ENCODE measurements around the gene MYO1E. TPM values are rescaled to one million over a fixed set of nuclear protein-coding genes. Genes with fewer than 3 reads are reported as not detected.
"Not testable (repeated sequence)": the region's sequence is repeated elsewhere in the genome, so short reads cannot be mapped to it uniquely, and the experiment has no call there.

Gene MYO1E
- total RNA-seq, 4 donors from 2014 or later: 49.7 to 135 (median 82.2) TPM

DNA sequence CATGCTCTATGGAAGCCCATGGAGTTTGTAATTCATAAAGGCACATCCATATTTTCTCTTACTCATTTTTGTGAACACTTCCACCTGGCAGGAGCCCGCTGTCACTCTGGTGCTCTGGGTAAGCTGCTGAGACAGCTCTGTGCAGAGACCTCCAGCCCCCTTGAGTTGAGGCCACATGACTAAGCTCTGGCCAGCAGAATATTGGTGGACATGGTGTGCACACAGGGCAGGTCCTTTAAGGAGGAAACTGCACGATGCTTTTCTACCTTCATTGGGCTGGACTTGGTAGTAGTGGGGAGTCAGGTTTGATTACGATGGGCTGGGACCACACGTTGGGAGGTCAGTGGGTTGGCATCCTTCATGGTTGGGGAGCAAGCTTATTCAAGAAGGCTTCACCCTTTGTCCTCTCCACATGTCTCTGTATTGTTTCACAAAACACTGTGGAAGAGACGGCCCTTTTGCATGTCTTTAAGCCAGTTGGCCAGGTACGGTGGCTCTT is 238.7 kb downstream of the MYO1E start:
- H3K4me3 ChIP-seq: no peak overlapping the region
- intact Hi-C loops (cut with DNase I): no loop called here
- H3K27me3 ChIP-seq: no peaks in the 10 kb centered on the region
- no peak overlapping the region for H3K27ac ChIP-seq
- no peaks in the 10 kb centered on the region for H3K4me1 ChIP-seq
- H3K36me3 ChIP-seq: peaks cover 15 to 83% (median 22%) of the 10 kb centered on the region in 3 donors
- peaks cover 0 to 6% (median 0%) of the 10 kb centered on the region in 3 donors for H3K9me3 ChIP-seq
- TF ChIP-seq, protein P1, sequence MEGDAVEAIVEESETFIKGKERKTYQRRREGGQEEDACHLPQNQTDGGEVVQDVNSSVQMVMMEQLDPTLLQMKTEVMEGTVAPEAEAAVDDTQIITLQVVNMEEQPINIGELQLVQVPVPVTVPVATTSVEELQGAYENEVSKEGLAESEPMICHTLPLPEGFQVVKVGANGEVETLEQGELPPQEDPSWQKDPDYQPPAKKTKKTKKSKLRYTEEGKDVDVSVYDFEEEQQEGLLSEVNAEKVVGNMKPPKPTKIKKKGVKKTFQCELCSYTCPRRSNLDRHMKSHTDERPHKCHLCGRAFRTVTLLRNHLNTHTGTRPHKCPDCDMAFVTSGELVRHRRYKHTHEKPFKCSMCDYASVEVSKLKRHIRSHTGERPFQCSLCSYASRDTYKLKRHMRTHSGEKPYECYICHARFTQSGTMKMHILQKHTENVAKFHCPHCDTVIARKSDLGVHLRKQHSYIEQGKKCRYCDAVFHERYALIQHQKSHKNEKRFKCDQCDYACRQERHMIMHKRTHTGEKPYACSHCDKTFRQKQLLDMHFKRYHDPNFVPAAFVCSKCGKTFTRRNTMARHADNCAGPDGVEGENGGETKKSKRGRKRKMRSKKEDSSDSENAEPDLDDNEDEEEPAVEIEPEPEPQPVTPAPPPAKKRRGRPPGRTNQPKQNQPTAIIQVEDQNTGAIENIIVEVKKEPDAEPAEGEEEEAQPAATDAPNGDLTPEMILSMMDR (IDR thresholded peaks at IDR 0.05): no peak
- no peak for TF ChIP-seq POLR2A (IDR thresholded peaks at IDR 0.05)
- no peak for DNase-seq
- 95 to 96% methylated on average over 5 to 6 of the region's 6 CpGs for WGBS, 2 donors

DNA sequence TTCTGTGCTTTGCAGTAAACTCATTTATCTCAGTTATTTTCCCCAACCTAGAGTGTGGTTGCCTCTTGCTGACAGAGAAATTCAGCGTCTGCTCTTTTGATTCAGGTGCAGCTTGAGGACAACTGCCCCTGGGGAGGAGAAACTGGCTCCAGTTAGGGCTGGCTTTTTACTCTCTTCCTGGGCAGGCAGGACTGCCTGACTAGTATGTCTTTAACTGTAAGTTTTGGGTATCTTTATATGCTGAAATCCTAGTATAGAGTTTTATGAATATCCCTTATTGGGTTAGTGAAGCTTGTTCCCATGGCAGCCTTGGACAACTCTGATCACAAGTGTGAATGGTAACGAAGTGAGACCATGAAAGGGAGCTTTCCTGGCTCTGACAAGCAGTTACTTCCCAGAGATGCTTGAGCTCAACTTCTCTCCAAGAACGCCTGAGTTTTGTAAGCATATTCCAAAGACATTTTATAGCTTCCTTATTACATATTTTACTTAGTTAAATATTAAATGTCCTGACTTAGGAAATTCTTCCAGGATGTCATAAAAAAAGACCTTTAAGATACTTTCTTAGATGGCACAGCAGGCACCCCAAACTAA is 240.6 kb downstream of the MYO1E start:
- H3K9me3 ChIP-seq: peaks cover 0 to 6% (median 0%) of the 10 kb centered on the region in 3 donors
- no peak for DNase-seq
- intact Hi-C loops (cut with DNase I): no loop called here
- no peak overlapping the region for H3K4me3 ChIP-seq
- TF ChIP-seq POLR2A (IDR thresholded peaks at IDR 0.05): no peak
- TF ChIP-seq, protein P1 (IDR thresholded peaks at IDR 0.05): no peak
- H3K27ac ChIP-seq: no peak overlapping the region
- H3K4me1 ChIP-seq: no peaks in the 10 kb centered on the region
- H3K27me3 ChIP-seq: no peaks in the 10 kb centered on the region
- 85 to 92% methylated on average over 3 of the region's 3 CpGs for WGBS, 2 donors
- peaks cover 11 to 64% (median 20%) of the 10 kb centered on the region in 3 donors for H3K36me3 ChIP-seq

DNA sequence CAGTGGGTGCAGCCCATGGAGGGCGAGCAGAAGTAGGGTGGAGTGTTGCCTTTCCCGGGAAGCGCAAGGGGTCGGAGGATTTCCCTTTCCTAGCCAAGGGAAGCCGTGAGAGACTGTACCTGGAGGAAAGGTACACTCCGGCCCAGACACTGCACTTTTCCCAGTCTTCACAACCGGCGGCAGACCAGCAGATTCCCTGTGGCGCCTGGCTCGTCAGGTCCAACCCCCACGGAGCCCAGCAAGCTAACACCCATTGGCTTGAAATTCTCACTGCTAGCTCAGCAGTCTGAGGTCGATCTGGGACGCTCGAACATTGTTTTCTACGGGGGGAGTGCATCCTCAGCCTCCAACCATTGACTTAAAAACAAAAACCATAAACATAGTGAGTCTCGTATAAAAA is 241.2 kb downstream of the MYO1E start:
- peaks cover 0 to 6% (median 0%) of the 10 kb centered on the region in 3 donors for H3K9me3 ChIP-seq
- DNase-seq: no peak
- H3K27me3 ChIP-seq: no peaks in the 10 kb centered on the region
- H3K36me3 ChIP-seq: peaks cover 5 to 58% (median 14%) of the 10 kb centered on the region in 3 donors
- H3K4me3 ChIP-seq: no peak overlapping the region
- intact Hi-C loops (cut with DNase I): no loop called here
- WGBS, 2 donors: 92 to 94% methylated on average over 12 to 16 of the region's 16 CpGs
- TF ChIP-seq, protein P1 (IDR thresholded peaks at IDR 0.05): no peak
- TF ChIP-seq POLR2A (IDR thresholded peaks at IDR 0.05): no peak
- no peaks in the 10 kb centered on the region for H3K4me1 ChIP-seq
- no peak overlapping the region for H3K27ac ChIP-seq

DNA sequence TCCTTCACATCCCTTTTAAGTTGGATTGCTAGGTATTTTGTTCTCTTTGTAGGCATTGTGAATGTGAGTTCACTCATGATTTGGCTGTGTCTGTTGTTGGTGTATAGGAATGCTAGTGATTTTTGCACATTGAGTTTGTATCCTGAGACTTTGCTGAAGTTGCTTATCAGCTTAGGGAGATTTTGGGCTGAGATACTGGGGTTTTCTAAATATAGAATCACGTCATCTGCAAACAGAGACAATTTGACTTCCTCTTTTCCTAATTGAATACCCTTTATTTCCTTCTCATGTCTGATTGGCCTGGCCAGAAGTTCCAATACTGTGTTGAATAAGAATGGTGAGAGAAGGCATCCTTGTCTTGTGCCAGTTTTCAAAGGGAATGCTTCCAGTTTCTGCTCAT is 245.4 kb downstream of the MYO1E start:
- intact Hi-C loops (cut with DNase I); H3K4me3 ChIP-seq; H3K4me1 ChIP-seq; DNase-seq; H3K27me3 ChIP-seq; H3K9me3 ChIP-seq; H3K27ac ChIP-seq: not testable (repeated sequence)
- WGBS, 2 donors: 77 to 90% methylated on average over 1 of the region's 1 CpG
- peaks cover 0 to 21% (median 0%) of the 10 kb centered on the region in 3 donors for H3K36me3 ChIP-seq

DNA sequence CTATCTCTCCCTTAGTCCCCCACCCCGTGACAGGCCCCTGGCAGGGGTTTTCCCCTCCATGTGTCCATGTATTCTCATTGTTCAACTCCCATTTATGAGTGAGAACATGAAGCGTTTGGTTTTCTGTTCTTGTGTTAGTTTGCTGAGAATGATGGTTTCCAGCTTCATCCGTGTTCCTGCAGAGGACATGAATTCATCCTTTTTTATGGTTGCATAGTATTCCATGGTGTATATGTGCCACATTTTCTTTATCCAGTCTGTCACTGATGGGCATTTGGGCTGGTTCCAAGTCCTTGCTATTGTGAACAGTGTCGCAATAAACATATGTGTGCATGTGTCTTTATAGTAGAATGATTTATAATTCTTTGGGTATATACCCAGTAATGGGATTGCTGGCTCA is 247.0 kb downstream of the MYO1E start:
- H3K9me3 ChIP-seq; intact Hi-C loops (cut with DNase I); H3K4me1 ChIP-seq; DNase-seq; H3K4me3 ChIP-seq; H3K36me3 ChIP-seq; H3K27me3 ChIP-seq; H3K27ac ChIP-seq: not testable (repeated sequence)
- WGBS, 2 donors: 94 to 98% methylated on average over 4 of the region's 4 CpGs

DNA sequence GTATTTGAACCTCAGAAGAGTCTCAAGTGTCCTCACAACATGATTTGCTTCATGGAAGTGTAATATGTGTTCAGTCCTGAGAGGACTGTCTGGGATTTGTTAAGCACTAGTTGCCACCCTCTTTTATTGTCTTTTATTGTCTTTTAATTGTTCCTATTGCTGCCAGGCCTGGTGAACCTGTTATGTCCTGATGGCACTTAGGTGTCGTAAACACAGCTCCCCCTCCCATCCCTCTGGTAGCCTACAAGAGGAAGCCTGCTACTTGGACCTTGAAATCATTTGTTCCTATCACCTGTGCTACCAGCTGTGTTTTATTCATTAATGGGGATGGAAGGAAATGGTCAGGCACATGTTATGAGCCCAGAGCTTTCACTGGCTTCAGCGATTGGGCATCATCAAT is 248.4 kb downstream of the MYO1E start:
- Histone ChIP-seq H3K4me1 (no peaks in the 10 kb centered on the region), H3K27me3 (no peaks in the 10 kb centered on the region), H3K4me3 (no peak overlapping the region), H3K9me3 (no peaks in the 10 kb centered on the region), H3K27ac (no peak overlapping the region), H3K36me3 (no peaks in the 10 kb centered on the region)
- intact Hi-C loops (cut with DNase I): no loop called here
- DNase-seq: no peak
- no peak for TF ChIP-seq POLR2A (IDR thresholded peaks at IDR 0.05)
- TF ChIP-seq, protein P1 (IDR thresholded peaks at IDR 0.05): no peak
- WGBS, 2 donors: 86 to 100% methylated on average over 2 of the region's 2 CpGs
